ENCODE data around the gene KCNQ2.

The KCNQ2 gene

DNA sequence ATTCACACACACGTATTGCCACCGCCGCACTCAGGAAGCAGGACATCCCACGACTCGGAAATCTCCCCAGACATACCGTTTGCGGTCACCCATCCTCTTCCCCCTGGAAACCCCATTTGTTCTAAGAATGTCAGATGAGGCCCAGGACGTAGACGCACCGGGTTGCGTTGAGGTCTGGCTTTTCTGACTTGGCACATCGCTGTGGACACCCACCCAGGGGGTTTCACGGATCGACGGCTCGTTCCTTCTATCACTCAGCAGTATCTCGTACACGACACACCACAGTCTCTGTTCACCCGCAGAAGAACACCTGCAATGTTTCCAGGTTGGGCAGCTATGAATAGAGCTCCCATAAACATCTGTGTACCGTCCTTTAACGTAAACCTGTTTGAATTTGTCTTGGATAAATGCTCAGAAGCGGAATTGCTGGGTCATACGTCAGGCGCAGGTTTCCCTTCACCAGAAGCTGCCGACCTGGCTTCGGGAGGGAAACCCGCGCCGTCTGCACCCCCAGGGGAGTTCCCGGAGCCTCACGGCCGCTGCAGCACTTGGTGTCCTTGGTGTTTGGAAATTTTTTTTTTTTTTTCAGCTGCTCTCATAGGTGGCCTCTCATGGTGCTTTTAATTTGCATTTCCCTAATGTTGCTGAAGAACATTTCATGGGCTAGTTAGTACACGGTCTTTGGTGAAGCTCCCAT is 35.8 kb upstream of the KCNQ2 start:
- Histone ChIP-seq H3K4me1 (ENCODE audit: low read length) (no peaks in the 10 kb centered on the region), H3K27me3 (ENCODE audit: low read depth, low read length) (peaks cover 6% of the 10 kb centered on the region; the same call in 1 of the 2 replicates), H3K27ac (ENCODE audit: low read length) (no peak overlapping the region), H3K9me3 (ENCODE audit: insufficient read depth, low read length) (no peaks in the 10 kb centered on the region), H4K20me1 (ENCODE audit: insufficient read depth, low read length) (no peaks in the 10 kb centered on the region), H3K4me3 (ENCODE audit: low read length) (no peak overlapping the region), H3K4me2 (ENCODE audit: low read length) (no peak overlapping the region), H2AFZ (ENCODE audit: low read depth, low read length) (no peak overlapping the region), H3K9ac (ENCODE audit: low read length) (no peak overlapping the region), H3K79me2 (ENCODE audit: low read length) (no peaks in the 10 kb centered on the region), H3K36me3 (replicated peaks; ENCODE audit: low read depth, low read length) (no peaks in the 10 kb centered on the region)
- TF ChIP-seq CTCF (IDR thresholded peaks at IDR 0.05; ENCODE audit: low read depth, low read length) (no peak), EZH2phosphoT487 (IDR thresholded peaks at IDR 0.05; ENCODE audit: low read depth) (no peak)

DNA sequence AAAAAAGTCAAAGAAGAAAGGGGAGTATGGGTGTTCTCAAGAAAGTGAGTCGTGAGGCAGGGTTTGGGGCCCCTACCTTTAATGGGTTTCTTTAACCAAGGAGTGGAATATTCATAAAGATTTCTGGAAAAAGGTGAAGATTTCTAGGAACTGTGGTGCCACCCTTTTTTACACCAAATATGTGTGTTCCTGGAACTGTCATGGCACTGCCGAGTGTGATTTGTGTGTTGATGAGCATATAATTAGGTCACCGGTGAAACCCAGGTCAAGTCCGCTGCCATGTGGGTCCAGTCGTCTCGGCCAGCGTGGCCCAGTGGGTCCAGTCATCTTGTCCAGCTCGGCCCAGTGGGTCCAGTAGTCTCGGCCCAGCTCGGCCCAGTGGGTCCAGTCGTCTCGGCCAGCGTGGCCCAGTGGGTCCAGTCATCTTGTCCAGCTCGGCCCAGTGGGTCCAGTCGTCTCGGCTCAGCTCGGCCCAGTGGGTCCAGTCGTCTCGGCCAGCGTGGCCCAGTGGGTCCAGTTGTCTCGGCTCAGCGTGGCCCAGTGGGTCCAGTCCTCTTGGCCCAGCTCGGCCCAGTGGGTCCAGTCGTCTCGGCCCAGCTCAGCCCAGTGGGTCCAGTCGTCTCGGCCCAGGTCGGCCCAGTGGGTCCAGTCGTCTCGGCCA is 34.8 kb upstream of the KCNQ2 start:
- TF ChIP-seq CTCF (IDR thresholded peaks at IDR 0.05; ENCODE audit: low read depth, low read length) (no peak), EZH2phosphoT487 (IDR thresholded peaks at IDR 0.05; ENCODE audit: low read depth) (no peak)
- Histone ChIP-seq H3K79me2 (ENCODE audit: low read length) (no peaks in the 10 kb centered on the region), H2AFZ (ENCODE audit: low read depth, low read length) (no peak overlapping the region), H3K27ac (ENCODE audit: low read length) (no peak overlapping the region), H3K27me3 (ENCODE audit: low read depth, low read length) (peaks cover 4% of the 10 kb centered on the region; the same call in 1 of the 2 replicates), H3K9me3 (ENCODE audit: insufficient read depth, low read length) (no peaks in the 10 kb centered on the region), H3K4me1 (ENCODE audit: low read length) (no peaks in the 10 kb centered on the region), H3K4me2 (ENCODE audit: low read length) (no peak overlapping the region), H3K4me3 (ENCODE audit: low read length) (no peak overlapping the region), H3K9ac (ENCODE audit: low read length) (no peak overlapping the region), H3K36me3 (replicated peaks; ENCODE audit: low read depth, low read length) (no peaks in the 10 kb centered on the region), H4K20me1 (ENCODE audit: insufficient read depth, low read length) (no peaks in the 10 kb centered on the region)

GRCh38 chr20:63505723-63506122 is 33.3 kb upstream of the KCNQ2 start:
- Histone ChIP-seq H3K4me1 (ENCODE audit: low read length) (no peaks in the 10 kb centered on the region), H3K9me3 (ENCODE audit: insufficient read depth, low read length) (no peaks in the 10 kb centered on the region), H3K9ac (ENCODE audit: low read length) (no peak overlapping the region), H2AFZ (ENCODE audit: low read depth, low read length) (no peak overlapping the region), H3K4me2 (ENCODE audit: low read length) (no peak overlapping the region), H4K20me1 (ENCODE audit: insufficient read depth, low read length) (no peaks in the 10 kb centered on the region), H3K36me3 (replicated peaks; ENCODE audit: low read depth, low read length) (no peaks in the 10 kb centered on the region), H3K27me3 (ENCODE audit: low read depth, low read length) (peaks cover 4% of the 10 kb centered on the region; the same call in 1 of the 2 replicates), H3K79me2 (ENCODE audit: low read length) (no peaks in the 10 kb centered on the region), H3K4me3 (ENCODE audit: low read length) (no peak overlapping the region), H3K27ac (ENCODE audit: low read length) (no peak overlapping the region)
- TF ChIP-seq CTCF (IDR thresholded peaks at IDR 0.05; ENCODE audit: low read depth, low read length), result no peak

- Histone ChIP-seq H3K36me3 (replicated peaks; ENCODE audit: low read depth, low read length) (no peaks in the 10 kb centered on the region), H4K20me1 (ENCODE audit: insufficient read depth, low read length) (no peaks in the 10 kb centered on the region), H3K9ac (ENCODE audit: low read length) (no peak overlapping the region), H3K4me3 (ENCODE audit: low read length) (no peak overlapping the region), H3K79me2 (ENCODE audit: low read length) (no peaks in the 10 kb centered on the region), H3K27me3 (ENCODE audit: low read depth, low read length) (peaks cover 4% of the 10 kb centered on the region; the same call in 1 of the 2 replicates), H3K9me3 (ENCODE audit: insufficient read depth, low read length) (no peaks in the 10 kb centered on the region), H3K27ac (ENCODE audit: low read length) (no peak overlapping the region), H3K4me1 (ENCODE audit: low read length) (no peaks in the 10 kb centered on the region), H3K4me2 (ENCODE audit: low read length) (no peak overlapping the region), H2AFZ (ENCODE audit: low read depth, low read length) (no peak overlapping the region)
- TF ChIP-seq CTCF (IDR thresholded peaks at IDR 0.05; ENCODE audit: low read depth, low read length) (no peak), EZH2phosphoT487 (IDR thresholded peaks at IDR 0.05; ENCODE audit: low read depth) (no peak)
Measured at GRCh38 chr20:63505281-63505680, 32.8 kb upstream of the KCNQ2 start.

Measured in OCI-LY3 (cell line).